PC-3 (cell line): Measurements from ENCODE around the gene CCDC142.

Experiments
- EZH2 ChIP-seq: fragments of 300-600 bp; sonication (generic); IDR thresholded peaks from one replicate; pipeline ENCODE4 v1.6.1; 2017; ENCODE audit warnings: antibody characterized with exemption, mild to moderate bottlenecking, low read length; ENCODE audit not compliant: unreplicated experiment
- TF ChIP-seq, protein P1 (sequence below): fragments of 300-600 bp; sonication (generic); conservative IDR thresholded peaks from 2 replicates; pipeline ENCODE4 v1.5.1; 2017; ENCODE audit warnings: antibody characterized with exemption, low read depth, mild to moderate bottlenecking, low read length

DNA sequence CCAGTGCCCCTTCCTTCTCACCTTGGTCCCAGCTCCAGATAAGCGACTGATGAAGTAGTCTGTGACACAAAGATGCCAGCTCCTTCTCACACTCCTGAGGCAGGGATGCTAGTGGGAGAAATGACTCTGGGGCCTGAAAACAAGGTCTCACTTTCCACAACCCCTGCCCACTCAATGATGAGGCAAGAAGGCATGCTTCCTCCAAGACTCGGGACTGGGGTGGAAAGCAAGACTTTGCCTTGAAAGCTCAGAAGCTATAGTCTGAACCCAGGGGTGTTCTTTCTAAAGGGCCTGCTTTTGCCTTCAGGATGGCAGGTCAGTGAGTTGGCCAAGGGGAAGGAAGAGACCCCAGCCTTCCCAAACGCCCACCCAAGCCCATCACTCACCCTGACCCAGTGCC lies 1.4 kb downstream of the CCDC142 start:
- TF ChIP-seq, protein P1, sequence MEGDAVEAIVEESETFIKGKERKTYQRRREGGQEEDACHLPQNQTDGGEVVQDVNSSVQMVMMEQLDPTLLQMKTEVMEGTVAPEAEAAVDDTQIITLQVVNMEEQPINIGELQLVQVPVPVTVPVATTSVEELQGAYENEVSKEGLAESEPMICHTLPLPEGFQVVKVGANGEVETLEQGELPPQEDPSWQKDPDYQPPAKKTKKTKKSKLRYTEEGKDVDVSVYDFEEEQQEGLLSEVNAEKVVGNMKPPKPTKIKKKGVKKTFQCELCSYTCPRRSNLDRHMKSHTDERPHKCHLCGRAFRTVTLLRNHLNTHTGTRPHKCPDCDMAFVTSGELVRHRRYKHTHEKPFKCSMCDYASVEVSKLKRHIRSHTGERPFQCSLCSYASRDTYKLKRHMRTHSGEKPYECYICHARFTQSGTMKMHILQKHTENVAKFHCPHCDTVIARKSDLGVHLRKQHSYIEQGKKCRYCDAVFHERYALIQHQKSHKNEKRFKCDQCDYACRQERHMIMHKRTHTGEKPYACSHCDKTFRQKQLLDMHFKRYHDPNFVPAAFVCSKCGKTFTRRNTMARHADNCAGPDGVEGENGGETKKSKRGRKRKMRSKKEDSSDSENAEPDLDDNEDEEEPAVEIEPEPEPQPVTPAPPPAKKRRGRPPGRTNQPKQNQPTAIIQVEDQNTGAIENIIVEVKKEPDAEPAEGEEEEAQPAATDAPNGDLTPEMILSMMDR, result no peak
- TF ChIP-seq EZH2, result no peak
